HG02840 (cell line): ENCODE data around the gene KSR1.
"Not testable (repeated sequence)": the region's sequence is repeated elsewhere in the genome, so short reads cannot be mapped to it uniquely, and the experiment has no call there.

Experiments
- ATAC-seq: cut with Tn5 transposase; IDR thresholded peaks from one replicate; pipeline ENCODE4 v1.9.1; 2021; ENCODE audit warnings: mild to moderate bottlenecking, moderate library complexity, moderate number of reproducible peaks; ENCODE audit not compliant: unreplicated experiment, low FRiP score

The KSR1 gene

DNA sequence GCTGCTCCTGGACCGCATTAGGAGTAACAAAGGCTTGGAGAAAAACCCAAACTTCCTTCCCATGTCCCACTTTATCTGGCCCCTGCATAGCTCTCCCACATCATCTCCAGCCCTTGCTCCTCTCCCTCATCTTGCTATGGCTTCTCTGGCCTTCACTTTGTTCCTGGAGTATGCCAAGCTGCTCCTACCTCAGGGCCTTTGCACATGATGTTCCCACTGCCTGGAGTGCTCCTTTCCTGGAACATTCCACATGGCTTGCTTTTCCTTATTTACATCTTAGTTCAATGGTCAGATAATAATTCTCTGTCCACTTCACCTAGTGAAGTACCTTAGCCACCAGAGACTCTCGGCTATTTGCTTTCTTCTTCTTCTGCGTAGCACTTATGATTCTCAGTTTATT is 4.3 kb upstream of the KSR1 start:
- ATAC-seq: no peak

DNA sequence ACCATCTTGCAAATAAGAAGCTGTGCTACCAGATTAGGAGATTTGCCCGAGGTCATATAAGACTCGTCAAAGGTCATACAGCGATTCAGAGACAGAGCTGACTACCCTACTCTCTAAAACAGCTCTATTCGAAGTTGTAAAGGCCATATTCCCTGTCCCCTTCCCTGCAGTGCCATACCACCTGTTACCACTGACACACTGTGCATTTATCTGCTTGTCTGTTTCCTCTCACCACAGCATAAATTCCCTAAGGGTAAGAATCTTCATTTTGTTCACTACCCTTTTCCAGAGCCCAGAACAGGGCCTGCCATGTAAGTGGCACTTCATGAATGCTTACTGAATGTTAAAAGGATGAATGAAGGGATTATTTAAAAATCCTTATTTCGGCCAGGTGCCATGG is 3.4 kb upstream of the KSR1 start:
- ATAC-seq: no peak

DNA sequence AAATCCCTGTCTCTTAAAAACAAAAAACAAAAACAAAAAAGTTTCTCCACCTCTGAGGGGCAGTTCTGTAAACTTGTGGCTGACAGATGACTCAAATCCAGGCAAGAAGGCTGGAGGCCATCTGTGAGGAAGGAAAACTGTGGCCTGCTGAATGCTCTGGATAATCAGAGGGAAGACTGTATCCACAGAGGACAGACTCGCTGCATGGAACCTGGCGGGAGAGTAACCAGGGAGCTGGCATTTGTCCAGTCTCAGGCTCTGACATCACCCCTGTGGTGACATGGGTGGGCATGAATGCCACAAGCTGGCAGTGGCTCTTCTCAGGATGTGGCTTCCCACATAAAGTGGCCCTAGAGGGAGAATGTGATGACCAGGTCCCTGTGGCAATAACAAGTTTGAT is 2.8 kb upstream of the KSR1 start:
- ATAC-seq: no peak

DNA sequence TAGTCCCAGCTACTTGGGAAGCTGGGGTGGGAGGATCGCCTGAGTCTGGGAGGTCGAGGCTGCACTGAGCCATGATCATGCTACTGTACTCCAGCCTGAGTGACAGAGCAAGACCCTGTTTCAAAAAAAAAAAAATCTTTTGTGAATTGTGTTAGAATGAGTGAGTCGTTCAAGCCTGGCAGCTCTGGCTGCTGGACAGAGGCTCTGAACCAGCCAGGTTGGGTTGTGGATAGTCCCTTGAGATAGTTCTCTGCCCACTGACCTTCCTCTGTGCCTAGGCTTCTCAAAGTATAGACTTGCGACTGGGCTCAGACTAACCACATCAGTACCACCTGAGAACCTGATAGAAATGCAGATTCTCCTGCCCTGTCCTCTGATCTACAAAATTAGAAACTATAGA is 2.2 kb upstream of the KSR1 start:
- ATAC-seq: no peak

DNA sequence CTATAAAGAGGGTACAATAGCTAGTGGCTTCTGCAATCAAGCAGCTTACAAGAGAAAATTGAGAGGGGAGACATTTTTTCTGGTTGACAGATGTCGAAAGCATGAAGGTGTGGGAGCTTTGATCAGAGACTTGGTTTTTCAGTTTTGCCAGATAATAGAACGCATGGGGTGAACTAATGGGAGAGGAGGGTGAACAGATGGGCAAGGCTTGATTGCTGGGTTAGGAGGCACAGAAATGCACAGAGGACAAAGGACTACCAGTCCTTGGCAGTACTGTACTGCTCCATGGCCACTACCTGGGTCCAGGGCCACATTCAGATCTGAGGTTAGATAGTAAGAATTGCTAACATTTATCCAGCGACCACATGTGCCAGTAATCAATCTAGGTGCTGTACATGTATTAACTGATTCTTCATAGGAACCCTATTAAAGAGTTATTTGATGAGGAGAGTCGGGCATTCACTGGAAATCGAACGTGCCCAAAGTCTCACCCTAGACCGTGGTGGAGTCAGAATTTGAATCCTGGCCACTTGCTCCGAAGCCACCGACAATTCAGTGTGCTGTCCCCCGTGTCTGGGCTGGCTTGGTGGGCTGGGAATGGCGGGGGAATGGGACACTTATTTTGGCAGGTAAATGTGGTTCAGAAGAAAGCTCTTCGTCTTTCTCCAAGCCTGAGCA is 873 bp upstream of the KSR1 start:
- ATAC-seq: no peak

DNA sequence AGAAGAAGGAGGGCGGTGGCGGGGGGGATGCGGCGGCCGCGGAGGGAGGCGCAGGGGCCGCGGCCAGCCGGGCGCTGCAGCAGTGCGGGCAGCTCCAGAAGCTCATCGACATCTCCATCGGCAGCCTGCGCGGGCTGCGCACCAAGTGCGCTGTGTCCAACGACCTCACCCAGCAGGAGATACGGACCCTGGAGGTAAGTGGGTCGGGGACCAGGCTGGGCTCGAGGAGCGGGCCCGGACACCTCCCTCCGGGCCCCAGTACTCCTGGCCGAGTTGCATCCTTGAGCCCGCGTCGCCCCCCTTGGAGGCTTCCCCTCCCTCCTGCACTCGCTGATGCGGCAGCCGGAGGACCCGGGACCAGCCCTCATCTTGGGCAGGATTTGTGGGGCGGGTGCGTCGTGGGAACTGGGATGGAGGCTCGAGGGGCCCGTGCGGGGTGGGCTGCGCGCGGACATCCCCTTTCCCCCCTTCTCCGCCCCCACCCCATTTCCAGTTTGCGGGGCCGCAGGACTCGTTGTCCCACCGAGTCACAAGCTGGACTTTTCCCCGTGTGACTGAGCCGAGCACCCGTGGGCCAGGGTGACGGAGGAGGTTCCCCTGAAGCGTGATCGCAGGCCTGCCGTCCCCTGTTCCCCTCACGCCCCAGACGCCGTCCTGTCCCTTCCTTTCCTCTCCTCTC is 572 bp downstream of the KSR1 start:
- no peak for ATAC-seq

DNA sequence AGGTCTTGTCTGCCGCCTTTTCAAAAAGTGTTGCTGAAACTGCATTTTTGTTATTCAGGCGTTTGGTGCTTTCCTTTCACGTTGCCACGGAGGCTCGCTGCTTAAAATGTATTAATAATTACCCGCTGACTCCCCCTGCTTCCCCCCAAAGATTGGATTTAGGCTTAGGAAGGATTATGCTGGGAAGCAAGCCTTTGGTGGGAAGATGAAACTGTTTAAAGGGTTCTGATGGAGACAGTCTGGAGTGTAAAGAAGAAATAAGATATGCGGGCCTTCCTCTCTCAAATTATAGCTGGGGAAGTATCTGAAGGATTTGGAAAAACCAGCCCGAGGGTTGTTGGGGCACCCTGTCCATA is 1.1 kb downstream of the KSR1 start:
- ATAC-seq: no peak

DNA sequence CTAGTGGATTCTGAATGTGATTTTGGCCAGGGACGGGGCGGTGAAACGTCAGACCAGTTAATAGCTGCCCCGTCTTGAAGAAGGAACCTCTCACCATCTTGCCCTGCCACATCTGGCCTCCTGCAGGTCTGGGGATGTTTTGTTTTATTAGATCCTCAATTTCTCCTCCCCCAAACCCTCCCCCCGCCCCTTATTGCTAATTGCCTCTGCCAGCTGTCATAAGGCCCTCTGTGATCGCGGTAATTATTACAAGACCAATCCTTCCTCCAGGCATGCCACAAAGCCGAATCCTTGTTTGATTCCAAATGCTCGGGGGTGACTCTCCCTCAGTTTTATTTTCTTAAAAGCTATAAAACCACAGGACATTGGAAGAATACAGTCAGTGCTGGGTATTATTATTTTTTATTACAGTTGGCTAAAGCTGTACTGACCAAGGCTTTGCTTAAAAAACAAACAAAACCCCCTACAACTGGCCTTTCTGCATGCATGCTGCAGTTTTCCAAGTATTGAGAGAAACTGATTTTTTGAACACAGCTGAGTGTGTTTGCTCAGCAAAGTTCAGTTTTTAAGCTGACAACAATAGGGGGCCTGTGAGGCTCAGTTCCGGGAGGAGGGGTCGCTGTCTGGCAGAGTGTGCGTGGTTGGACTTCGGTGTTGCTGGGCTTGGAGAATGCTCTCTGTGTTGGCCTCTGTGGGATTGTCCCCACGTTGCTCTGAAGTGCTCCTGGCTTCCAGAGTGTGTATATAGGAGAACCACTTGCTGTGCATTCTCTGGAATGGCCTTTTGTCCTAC is 1.7 kb downstream of the KSR1 start:
- no peak for ATAC-seq

DNA sequence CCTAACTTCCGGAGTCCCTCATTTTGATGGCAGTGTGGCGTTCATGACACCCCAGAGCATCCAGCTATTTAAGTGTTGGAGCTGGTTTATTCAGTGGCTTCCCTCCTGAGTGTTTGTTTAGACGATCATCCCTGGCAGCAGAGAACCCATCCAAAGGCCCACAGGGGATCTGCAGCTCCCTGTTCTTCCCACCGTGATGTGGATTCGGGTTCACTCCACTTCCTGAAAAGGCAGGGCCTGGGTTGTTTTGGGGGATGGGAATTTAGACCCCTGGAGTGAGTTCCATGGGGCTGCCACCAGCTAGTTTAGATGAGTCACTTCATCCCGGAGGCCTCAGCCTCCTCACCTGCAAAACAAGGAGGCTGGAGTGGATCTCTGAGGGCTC is 2.3 kb downstream of the KSR1 start:
- no peak for ATAC-seq

DNA sequence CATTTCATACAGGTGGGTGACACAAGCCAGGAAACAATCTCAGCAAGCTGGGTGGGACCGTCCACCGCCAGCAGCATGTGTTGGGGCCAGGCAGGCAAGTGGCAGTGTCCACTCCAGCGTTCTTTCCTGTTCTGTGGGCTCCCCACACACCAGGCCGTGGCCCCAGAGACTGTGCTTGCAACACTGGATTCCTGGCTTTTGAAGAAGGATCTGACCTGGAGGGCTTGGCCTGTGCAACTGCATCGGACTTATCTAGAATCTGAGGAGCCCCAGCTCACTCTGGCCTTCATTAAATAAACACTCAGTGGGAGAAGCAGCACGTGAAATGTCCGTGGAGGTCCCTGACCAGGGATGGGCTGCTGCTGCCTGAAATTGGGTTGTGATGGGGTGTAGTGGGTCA is 3.2 kb downstream of the KSR1 start:
- ATAC-seq: no peak

DNA sequence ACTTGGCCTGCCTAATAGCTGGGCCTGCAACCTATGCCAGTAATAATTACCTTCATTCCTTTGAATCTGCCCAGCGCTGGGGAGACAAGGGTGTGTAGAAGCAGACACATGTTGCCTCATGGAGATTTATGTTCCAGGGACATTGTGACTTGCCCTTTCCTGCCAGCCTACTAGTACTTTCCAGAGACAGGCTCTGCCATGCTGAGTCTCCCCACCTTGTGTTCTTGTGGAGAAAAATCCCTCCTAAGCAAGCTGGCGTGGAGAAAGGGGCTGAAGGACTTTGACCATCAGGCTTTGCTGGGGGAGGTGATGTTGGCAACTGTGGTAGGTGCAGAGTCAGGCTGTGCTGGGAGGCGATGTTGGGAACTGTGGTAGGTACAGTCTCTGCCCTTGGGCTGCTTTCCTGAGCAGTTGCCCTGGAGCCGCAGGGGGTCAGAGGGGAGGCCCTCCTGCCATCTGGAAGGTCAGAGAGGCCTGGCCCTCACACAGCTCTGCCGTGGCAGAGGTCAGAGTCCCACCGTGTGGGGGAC is 4.0 kb downstream of the KSR1 start:
- no peak for ATAC-seq

DNA sequence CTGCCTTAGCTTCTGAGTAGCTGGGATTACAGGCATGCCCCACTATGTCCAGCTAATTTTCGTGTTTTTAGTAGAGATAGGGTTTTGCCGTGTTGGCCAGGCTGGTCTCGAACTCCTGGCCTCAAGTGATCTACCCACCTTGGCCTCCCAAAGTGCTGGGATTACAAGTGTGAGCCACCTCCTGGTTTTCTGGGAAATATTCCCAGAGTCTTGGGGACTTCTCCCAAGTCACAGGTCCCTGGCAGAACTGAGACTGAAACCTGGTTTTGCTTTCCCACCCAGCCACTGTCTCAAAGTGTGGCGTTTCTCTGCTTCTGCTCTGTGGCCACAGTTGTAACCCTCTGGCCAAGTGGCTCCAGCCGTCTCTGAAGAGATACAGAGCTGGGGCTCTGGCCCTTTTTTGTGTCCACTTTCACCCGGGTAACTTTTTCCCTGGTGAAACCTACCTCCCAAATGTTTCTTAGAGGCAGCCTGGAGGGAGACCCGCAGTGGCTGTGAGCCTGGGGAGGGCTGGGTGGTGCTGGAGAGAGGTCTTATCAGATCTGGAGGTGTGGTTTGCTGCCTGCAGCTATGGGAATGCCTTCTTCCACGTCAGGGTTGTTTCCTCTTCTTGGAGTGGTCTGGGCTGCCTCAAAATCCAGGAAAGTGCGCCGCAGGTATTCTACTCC is 5.1 kb downstream of the KSR1 start:
- no peak for ATAC-seq

DNA sequence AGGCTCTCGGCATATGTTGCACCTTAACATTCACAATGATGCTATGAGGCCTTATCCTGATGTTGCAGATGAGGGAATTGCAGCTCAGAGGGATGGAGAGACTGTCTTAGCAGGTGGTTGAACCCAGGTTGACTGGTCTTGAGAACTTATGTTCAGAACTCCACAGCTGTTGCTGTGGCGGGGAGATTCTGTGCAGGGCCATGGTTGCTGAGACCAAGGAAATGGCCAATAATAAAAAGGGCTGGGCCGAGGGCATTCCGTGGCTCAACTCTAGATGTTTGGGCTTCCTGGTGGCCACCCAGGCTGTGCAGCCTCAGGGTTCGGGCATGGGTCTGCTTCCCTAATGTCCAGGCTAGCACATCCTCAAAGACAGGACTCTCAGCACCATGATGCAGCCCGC is 5.9 kb downstream of the KSR1 start:
- no peak for ATAC-seq

DNA sequence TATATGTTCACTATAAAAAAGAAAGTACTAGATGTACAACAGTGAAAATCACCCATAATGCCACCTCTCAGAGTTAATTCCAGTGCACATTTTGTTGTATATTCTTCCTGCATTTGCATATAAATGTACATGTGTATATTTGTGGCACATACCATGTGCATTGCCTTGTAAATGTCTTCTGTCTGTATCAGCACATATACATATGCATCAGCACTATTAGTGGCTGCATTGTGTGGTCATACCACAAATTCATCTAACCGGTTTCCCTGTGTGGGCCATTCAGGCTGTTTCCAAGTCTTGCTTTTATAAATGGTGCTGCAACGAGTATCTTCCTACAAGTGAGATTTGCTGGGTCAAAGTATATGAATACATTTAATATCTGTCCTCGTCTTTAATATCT is 6.5 kb downstream of the KSR1 start:
- ATAC-seq: no peak

DNA sequence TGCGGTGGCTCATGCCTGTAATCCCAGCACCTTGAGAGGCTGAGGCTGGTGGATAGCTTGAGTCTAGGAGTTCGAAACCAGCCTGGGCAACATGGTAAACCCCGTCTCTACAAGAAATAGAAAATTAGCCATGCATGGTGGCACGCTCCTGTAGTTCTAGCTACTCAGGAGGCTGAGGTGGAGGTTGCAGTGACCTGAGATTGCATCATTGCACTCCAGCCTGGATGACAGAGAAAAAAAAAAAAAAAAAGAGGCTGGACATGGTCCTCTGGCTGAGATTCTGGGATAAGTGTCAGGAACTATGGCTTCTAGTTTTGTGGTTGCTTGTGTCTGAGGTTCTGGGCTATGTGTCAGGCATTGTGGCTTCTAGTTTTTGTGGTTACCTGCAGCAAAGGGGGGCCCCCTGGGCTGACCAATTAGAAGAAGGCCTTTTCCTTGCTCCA is 7.0 kb downstream of the KSR1 start:
- no peak for ATAC-seq

DNA sequence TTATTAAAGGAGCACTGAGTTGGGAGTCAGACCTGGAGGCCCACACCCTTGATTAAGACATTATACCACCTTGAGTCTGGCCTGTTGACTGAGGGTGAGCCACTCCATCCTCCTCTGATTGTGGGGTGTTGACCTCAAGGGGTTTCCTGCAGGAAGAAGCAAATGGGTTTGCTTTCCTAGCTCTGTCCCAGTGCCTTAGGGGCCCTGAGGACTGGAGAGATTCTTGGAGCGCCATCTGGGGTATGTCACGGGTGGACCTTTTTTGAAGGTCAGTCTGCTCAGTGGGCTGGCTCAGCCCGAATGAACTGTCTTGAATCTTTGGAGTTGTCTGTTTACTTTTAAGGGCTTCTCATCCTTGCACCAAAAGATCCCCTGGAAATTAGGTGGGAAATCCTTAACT is 7.8 kb downstream of the KSR1 start:
- not testable (repeated sequence) for ATAC-seq

DNA sequence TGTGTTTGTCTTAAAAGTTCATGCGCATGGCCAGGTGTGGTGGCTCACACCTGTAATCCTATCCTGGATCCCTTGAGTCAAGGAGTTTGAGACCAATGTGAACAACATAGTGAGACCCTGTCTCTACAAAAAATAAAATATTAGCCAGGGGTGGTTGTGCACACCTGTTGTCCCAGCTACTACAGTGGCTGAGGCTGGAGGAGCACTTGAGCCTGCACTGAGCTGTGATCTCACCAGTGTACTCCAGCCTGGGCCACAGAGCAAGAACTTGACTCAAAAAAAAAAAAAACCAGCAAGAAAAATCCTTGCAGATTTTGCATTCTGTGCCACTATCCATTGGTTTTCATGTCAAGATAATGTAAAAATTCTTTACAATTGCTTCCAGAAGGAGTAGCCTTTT is 8.2 kb downstream of the KSR1 start:
- no peak for ATAC-seq

DNA sequence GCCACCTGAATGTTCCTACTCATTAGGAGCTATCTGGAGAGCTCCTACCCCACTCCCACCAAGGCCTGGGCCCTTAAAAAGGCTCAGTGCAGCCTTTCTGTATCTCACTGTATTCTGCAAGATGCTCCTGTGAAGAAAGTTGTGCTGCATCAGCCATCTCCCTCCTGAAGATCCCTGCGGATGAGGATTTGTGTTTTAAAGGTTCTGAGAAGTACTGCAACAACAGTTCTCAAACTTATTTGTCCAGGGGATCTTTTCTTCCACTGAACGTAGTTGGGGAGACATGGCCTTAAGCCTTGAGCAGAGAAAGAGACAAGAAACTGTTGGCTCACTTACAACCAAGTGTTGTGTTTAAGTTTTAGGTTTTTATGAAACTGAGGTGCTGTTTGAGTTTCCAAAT is 9.6 kb downstream of the KSR1 start:
- ATAC-seq: not testable (repeated sequence)

DNA sequence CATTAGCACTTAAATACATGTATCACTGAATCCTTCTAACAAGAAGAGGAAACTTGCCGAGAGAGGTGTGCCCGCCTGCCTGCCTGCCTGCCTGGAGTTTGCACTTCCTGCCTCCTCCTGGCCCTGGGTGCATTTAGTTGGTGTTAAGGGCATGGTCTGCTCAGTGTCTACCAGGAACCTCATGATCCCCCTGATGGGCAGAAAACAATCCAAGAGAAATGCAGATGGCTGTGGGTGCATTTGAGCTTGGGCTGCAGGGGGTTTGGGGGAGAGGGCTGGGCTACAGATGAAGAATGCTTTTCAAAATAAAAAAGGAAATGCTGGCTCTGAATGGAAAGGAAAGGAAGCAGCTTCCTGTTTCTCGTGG is 10.1 kb downstream of the KSR1 start:
- no peak for ATAC-seq

DNA sequence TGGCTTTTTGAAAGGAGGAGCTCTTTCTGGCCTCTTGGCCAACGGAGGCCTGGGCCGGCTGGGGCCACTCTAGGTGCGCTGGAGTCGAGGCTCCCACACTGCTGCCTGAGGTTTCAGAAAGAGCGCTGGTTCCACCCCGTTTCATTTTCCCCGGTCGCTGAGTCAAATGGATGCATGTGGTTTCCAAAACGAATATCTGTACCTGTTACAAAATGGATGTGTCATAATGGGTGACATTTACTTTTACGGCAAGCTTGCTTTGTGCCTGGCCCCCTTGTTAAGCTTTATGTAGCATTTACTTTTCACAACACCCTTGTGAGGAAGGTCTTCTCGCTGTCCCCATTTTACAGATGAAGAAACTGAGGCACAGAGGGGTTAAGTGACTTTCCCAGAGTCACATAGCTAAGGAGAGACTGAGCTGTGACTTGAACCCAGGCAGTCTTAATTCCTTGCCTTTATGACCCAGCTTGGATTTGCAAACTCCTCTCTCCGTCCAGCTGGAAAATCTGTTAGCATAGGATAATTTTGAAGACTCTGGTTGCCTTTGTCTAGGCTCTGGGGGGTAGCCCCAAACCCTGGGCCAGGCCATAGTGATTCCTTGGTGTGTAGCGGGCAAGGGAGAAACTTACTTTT is 10.6 kb downstream of the KSR1 start:
- peak; percentile 66 for ATAC-seq

DNA sequence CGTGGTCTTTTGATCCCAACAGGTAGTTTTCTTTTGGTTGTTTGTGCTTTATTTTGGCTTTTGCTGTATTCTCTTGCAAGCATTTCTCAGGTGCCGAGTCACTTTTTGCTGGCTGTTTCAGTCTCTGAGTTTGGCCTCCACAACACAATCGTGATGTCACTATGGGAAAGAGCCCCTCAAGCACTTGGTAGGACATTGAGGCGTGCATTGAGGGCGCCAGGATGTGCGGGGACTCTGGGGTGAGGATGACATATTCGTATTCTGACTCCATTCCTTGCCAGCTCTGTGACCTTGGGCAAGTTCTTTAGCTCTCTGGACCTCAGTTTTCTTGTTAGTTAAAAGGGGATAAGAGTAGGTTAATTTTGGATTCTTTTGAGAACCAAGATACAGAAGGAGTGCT is 13.0 kb downstream of the KSR1 start:
- no peak for ATAC-seq
